GM20431 (cell line): ENCODE measurements around the gene MRPL57.
"Not testable (repeated sequence)": the region's sequence is repeated elsewhere in the genome, so short reads cannot be mapped to it uniquely, and the experiment has no call there.

Experiments
- in situ Hi-C: fragments of 300-500 bp; cut with MseI, MboI; formaldehyde crosslinking; loops from one replicate; pipeline ENCODE4 v1.15.0; 2020; ENCODE audit warnings: low sequenced_read_pairs; ENCODE audit not compliant: unreplicated experiment

The MRPL57 gene

DNA sequence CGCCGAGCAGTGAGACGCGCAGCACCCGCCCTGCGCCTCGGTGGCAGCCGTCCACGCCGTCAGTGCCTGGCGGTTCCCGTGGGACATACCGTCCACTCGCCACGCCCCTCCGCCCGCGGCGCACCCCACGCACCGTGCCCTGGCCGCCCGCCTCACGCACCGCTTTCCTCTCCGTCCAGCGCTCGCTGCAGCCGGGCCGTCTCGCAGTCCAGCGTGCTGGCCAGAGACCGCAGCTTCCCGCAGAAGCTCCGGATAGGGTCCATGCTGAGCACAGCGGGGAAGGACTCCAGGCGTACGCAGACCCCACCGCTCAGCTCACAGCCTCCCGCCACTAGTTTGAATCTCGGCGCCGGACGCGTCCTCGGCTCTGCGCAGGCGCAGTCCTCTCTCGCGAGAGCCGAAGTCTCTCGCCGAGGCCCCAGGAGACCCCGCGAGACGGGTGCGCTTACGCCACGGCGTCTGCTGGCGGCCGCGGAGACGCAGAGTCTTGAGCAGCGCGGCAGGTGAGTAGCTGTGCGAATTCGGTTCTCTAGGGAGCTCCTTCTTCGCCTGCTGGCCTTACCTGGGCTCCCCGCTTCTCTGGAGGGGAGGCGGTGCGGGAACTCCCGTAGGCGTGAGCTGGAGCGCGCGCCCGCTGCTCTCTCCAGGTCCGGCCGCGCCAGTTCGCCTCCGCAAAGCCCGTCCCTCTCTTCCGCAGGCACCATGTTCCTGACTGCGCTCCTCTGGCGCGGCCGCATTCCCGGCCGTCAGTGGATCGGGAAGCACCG lies at the start of gene MRPL57, which contains the start of gene SKA3:
TSS of gene MRPL57 (plus strand) at position 444 of the 767 bp plus-strand sequence. CDS start at position 703, 259 bp downstream.
TSS of gene SKA3 (minus strand) at position 338 of the 767 bp plus-strand sequence. CDS start at position 263, 75 bp downstream.
- in situ Hi-C loops = no loop called here

DNA sequence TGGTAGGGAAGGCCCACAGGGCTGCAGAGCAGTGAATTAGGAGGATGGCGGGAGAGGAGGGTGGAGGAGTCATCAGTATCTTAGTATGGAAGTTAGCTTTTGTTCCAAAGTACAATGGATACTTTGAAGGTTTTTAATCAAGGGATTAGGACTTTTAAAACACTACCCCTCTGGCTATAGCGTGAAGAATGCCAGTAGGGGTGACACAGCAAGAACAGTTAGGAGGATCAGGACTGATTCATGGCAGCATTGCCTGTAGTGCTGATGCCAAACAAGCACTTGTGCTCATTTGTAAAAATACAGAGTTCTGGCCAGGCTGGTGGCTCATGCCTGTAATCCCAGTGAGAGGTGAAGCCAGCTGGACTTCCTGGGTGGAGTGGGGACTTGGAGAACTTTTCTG lies 46.3 kb upstream of the MRPL57 start:
- in situ Hi-C loops = no loop called here

DNA sequence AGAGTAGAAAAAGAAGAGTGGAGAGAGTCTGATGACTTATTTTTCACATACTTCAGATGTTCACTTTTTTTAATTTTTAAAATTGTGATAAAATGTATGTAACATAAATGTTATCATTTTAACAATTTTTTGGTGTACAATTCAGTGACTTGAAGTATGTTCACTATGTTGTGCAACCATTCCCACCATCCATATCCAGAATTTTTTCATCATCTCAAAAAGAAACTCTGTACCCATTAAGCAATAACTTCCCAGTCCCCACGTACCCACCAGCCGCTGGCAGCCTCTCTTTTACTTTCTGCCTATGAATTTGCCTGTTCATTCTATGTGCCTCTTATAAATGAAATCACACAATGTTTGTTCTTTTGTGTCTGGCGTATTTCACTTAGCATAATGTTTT lies 43.4 kb upstream of the MRPL57 start:
- in situ Hi-C loops = no loop called here

DNA sequence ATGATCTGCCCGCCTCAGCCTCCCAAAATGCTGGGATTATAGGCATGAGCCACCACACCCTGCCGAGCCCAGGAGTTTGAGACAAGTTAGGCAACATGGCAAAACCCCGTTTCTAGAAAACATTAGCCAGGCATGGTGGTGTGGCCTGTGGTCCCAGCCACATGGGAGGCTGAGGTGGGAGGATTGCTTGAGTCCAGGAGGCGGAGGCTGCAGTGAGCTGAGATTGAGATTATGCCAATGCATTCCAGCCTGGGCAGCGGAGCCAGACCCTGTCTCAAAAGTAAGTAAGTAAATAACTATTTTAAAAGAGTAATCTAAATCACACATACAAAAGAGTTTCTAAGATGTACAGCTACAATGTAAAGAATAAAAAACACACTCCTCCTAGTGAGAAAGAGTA lies 42.0 kb upstream of the MRPL57 start:
- in situ Hi-C loops = no loop called here

DNA sequence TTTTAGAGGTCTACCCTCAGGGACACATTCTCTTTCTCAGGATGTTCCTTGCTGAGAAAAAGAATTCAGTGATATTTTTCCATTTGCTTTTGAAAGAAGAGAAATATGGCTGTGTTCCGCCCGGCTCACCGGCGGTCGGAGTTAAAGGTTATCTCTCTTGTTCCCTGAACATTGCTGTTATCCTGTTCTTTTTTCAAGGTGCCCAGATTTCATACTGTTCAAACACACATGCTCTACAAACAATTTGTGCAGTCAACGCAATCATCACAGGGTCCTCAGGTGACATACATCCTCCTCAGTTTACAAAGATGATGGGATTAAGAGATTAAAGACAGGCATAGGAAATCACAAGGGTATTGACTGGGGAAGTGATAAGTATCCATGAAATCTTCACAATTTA lies 40.6 kb upstream of the MRPL57 start:
- in situ Hi-C loops = not testable (repeated sequence)

DNA sequence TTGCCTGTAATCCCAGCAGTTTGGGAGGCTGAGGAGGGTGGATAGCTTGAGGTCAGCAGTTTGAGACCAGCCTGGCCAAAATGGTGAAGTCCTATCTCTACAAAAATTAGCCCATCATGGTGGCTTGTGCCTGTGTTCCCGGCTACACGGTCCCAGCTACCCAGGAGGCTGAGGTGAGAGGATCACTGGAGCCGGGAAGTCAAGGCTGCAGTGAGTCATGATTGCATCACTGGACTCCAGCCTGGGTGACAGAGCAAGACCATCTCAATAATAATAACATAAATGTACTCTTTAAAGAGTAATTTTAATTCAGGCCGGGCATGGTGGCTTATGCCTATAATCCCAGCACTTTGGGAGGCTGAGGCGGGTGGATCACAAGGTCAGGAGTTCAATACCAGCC lies 38.8 kb upstream of the MRPL57 start:
- in situ Hi-C loops = no loop called here

DNA sequence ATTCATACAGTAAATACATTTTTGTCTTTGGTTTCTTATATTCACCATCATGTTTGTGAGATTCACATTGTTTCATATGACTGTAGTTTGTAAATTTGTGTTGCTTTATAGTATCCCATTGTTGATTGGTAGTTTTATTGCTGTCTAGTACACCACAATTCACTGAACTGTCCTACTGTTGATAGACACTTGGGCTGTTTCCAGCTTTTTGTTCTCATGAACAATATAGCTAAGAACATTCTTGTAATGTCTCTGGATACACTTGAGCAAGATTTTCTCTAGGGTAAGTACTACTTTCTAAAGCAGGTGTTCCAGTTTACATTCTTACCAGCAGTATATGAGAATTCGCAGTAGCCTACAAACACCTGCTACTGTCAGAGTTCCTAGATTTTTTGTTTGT lies 37.9 kb upstream of the MRPL57 start:
- in situ Hi-C loops = no loop called here

DNA sequence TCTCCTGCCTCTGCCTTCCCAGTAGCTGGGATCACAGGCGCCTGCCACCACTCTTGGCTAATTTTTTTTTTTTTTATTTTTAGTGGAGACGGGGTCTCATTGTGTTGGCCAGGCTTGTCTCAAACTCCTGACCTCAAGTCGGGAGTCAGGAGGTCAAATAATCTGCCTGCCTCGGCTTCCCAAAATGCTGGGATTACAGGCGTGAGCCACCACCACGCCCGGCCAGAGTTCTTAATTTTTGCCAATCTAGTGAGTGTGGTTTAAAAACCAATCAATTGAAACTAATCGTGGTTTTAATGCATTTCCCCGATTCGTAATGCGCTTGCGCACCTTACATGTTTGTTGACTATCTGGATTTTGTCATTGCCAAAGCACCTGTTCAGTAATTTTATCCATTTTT lies 37.1 kb upstream of the MRPL57 start:
- in situ Hi-C loops = no loop called here

DNA sequence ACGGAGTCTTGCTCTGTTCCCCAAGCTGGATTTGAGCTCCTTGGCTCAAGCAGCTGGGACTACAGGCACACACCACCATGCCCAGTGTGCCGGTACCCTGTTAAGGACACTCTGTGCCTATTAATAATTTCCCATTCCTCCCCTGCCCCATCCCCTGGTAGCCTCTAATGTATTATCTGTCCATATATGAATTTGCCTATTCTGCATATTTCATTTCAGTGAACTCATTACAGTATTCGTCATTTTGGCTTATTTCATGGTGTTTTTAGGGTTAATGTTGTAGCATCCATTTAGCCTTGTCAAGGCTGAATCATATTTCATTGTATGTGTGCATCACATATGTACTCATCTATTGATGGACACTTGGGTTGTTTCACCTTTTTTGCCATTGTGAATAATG lies 33.7 kb upstream of the MRPL57 start:
- in situ Hi-C loops = no loop called here

DNA sequence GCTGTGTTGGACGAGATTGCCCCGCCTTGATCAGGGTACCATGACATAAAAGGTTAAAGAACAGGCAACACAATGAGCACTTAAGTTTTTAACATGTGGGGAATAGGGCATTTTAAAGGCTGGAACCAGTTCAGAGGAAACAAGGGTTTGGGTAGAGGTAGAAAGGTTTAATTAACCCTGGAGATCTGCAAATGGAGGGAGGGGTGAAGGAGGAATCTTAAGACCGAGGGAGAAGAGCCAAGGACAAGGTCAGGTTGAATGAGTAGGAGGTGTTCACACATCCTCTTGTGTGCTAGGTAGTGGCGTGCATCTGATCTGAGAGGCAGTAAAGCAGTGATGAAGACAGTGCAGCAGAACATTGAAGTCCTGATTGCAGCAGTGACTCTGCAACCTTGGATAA lies 28.6 kb upstream of the MRPL57 start:
- in situ Hi-C loops = no loop called here

DNA sequence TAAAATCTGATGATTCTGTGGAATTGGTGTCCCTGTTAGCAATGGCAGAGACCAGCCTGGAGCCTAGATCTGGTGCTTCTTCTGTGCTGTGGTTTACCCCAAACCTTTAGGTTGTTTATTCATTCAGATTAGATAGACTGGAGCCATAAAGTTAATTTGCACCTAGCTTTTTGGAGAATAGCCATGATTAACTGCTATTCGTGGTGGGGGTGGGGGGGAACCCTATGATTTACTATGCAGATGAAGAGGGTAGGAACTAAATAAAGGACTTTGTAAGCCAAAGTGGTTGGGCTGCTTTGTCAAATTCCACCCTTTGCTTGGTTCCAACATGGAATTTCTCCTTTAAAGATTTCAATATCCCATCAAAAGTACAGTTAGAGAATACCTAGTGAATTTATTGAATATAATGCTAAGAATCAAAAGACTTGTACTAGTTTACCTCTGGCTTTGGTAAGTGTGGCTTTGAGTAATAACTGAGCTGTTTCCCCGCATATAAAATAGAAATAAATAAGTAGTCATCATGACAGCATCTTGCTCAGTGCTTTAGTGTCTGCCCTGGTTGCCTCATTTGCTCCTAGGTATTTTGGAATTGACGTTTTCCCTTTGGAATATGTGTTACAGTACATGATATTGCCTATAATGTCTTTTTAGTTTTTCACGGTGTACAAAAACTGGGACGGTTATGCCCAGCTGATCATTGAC lies 27.8 kb upstream of the MRPL57 start:
- in situ Hi-C loops = no loop called here

DNA sequence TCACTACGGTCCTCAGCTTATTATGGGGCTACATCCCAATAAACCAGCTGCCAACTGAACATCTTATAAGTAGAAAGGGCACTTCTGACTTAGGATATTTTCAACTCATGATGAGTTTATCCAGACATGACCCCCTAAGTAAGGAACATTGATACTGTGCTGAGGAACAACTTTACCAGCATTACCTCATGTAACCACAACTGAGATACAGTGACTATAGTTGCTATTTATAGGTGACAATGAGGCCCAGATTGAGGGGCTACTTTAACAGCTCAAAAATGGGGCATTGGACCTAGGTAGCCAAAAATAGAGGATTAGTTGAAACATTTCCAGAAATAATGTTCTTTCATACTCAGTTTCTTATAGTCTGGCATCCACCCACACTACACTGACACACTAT lies 26.9 kb upstream of the MRPL57 start:
- in situ Hi-C loops = no loop called here

DNA sequence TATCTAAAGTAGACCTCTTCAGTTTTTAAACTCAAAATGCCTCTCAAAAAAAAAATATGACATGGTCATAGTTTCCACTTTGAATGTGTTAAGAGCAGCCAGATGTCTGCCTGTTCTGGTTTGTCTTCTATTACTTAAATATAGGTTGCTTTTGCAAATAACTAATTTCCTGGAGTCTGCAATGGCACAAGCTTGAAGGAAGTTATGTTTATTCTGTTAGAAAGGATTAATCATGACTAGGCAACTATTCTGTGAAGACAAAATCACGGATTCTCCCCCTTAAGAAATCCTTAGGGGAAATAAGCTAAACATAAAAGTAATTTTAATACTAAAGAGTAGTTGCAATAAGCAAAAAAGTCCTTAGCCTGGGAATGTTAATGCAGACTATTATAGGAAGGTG lies 26.4 kb upstream of the MRPL57 start:
- in situ Hi-C loops = no loop called here

DNA sequence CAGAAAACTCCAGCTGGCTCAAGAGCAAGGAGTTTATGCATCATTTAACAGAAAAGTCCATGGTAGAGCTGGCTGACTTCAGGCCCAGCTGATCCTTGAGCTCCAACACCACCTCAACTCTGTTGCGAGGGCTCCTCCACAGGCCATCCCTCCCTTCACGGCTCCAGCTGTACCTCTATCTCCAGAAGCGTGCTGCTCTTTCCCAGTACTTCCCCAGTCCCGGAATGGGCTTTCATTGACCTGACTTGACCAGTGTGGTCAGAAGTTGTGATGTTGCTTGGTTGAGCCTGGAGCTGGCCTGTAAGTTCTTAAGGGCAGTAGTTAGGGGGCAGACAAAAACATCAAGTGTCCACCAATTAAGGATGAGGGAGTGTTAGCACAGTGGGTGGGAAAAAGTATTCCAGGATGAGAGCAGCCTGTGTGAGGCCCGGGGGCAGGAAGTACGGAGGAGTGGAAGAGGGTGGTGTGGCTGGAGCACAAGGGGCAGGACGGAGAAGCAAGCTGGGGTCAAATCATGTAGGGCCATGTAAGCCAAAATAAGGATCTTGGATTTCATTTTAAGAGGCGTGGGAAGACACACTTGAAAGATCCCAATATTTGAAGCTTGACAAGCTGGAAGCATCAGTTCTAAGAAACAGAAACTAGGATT lies 24.1 kb upstream of the MRPL57 start:
- in situ Hi-C loops = no loop called here

DNA sequence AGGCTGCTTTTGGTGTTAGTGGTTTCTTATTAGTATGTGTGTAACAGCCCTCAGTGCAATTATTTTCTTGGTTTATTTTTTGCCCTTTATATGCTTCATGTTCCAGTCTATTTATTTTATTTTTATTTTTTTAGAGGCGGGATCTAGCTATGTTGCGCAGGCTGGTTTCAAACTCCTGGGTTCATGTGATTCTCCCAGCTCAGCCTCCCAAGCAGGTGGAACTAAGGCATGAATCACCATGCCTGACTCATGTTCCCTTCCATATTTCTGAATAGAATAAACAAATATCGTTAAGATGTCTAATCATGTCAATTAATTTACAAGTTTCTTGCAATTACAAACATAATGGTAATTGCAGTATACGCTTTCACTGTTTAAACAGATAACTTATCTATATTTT lies 11.8 kb upstream of the MRPL57 start:
- in situ Hi-C loops = no loop called here

DNA sequence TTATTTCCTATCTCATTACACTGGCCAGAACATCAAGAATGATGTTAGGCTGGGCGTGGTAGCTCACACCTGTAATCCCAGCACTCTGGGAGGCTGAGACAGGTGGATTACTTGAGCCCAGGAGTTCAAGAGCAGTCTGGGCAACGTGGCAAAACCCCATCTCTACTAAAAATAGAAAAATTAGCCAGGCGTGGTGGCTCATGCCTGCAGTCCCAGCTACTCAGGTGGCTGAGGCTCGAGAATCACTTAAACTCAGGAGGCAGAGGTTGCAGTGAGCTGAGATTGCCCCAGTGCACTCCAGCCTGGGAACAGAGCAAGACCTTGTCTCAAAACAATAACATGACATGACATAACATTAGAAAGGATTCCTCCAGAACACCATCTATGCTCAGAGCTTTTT lies 10.9 kb upstream of the MRPL57 start:
- in situ Hi-C loops = not testable (repeated sequence)

DNA sequence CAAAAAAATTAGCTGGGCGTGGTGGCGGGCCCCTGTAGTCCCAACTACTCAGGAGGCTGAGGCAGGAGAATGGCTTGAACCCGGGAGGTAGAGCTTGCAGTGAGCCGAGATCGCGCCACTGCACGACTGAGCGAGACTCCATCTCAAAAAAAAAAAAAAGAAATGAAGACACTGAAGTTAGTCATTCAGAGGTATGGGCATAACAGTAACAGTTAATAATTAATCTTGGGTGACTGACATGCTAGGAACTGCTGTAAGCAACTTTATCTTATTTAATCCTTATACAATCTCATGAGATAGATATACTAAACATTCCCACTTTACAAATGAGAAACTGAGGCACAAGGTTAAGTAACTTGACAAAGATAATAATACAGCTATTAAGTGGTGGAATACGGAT lies 5.0 kb upstream of the MRPL57 start:
- in situ Hi-C loops = no loop called here

DNA sequence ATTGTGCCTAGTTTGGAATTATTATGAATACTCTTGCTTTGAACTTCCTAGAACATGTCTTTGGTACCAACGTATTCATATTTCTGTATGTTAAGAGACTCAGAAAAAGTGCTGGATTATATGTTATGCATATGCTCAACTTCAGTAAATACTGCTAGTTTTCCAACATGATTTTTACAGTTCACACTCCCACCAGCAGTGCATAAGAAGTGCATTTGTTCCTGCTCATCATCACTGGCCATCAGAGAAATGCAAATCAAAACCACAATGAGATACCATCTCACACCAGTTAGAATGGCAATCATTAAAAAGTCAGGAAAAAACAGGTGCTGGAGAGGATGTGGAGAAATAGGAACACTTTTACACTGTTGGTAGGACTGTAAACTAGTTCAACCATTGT lies 2.7 kb upstream of the MRPL57 start:
- in situ Hi-C loops = not testable (repeated sequence)

DNA sequence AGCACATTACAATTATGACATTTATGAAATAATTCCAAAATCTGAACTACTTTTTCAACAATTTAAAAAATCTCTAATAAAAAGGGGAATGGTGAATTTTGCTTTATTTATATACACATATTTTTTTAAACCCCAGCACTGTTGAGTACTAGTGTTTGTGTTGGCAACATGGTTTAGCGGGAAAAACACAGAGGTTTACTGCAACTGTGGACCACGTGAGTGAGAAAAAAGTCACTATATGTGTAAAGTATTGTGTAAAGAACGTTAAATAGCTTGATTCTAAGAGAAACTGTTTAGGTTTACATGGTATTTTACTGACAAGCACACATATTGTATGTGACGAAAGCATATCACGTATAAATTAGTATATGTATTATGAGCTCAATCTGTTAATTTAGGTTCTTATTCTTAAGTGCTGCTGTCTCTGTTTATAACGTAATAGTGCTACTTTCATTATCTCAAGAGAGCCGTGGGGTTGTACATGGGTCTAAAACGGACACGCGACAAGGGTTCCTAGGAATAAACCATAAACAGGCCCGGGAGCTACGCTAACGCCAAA lies 723 bp upstream of the MRPL57 start:
- in situ Hi-C loops = no loop called here

DNA sequence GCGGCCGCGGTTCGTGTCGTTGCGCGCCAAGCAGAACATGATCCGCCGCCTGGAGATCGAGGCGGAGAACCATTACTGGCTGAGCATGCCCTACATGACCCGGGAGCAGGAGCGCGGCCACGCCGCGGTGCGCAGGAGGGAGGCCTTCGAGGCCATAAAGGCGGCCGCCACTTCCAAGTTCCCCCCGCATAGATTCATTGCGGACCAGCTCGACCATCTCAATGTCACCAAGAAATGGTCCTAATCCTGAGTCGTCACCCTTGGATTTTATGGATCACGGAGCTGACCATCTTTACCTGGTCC lies 475 bp downstream of the MRPL57 start:
- in situ Hi-C loops = no loop called here

DNA sequence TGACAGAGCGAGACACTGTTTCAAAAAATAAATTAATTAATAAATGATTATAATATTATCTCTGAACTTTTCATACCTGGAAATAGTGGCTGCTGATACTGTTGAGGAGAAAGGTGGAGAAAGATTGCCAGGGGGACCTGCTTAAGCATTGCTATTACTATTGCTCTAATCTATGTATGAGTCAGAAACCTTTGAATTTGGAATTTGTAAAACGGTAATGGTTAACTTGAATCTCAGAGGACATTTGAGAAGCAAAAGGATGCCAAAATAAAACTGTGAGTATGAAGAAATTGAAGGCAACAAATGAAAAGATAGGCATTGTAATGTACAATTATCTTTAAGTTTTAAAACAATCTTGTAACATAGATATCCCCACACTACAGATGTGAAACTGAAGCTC lies 5.2 kb downstream of the MRPL57 start:
- in situ Hi-C loops = no loop called here
